ENCODE measurements around the gene SH3PXD2B.
"Not testable (repeated sequence)": the region's sequence is repeated elsewhere in the genome, so short reads cannot be mapped to it uniquely, and the experiment has no call there.

Gene SH3PXD2B

GRCh38 chr5:172415362-172416275 is 38.7 kb downstream of the SH3PXD2B start:
- no peak for DNase-seq

GRCh38 chr5:172414531-172415361 is 39.6 kb downstream of the SH3PXD2B start:
- DNase-seq = no peak

GRCh38 chr5:172413601-172414171 is 40.6 kb downstream of the SH3PXD2B start:
- no peak for DNase-seq

GRCh38 chr5:172412724-172413286 is 41.5 kb downstream of the SH3PXD2B start:
- no peak for DNase-seq

- no peak for DNase-seq
These were observed 42.7 kb downstream of the SH3PXD2B start for GRCh38 chr5:172411484-172412072.

- no peak for DNase-seq
These were observed 43.5 kb downstream of the SH3PXD2B start for GRCh38 chr5:172410662-172411483.

GRCh38 chr5:172410160-172410559 is 44.2 kb downstream of the SH3PXD2B start:
- no peak for DNase-seq

- not testable (repeated sequence) for DNase-seq
These were observed 44.8 kb downstream of the SH3PXD2B start for GRCh38 chr5:172409477-172409876.

- no peak for DNase-seq
These were observed 46.5 kb downstream of the SH3PXD2B start for GRCh38 chr5:172407822-172408221.

GRCh38 chr5:172407241-172407691 is 47.1 kb downstream of the SH3PXD2B start:
- no peak for DNase-seq

- DNase-seq = no peak
These were observed 48.9 kb downstream of the SH3PXD2B start for GRCh38 chr5:172405226-172406107.

- no peak for DNase-seq
These were observed 49.6 kb downstream of the SH3PXD2B start for GRCh38 chr5:172404746-172405145.

- DNase-seq = no peak
These were observed 50.5 kb downstream of the SH3PXD2B start for GRCh38 chr5:172403817-172404216.

GRCh38 chr5:172403189-172403796 is 51.0 kb downstream of the SH3PXD2B start:
- DNase-seq = no peak

GRCh38 chr5:172402531-172403188 is 51.7 kb downstream of the SH3PXD2B start:
- DNase-seq = no peak

- DNase-seq = not testable (repeated sequence)
These were observed 52.3 kb downstream of the SH3PXD2B start for GRCh38 chr5:172402031-172402430.

GRCh38 chr5:172399826-172400225 is 54.5 kb downstream of the SH3PXD2B start:
- no peak for DNase-seq

GRCh38 chr5:172399336-172399735 is 55.0 kb downstream of the SH3PXD2B start:
- no peak for DNase-seq

GRCh38 chr5:172398645-172399044 is 55.7 kb downstream of the SH3PXD2B start:
- DNase-seq = not testable (repeated sequence)
